WTC11 (cell line): ENCODE results near the gene NDUFA3. TPM values are rescaled to one million over a fixed set of nuclear protein-coding genes. Genes with fewer than 3 reads are reported as not detected.

Source experiments
- ATAC-seq: fragments of 200-7000 bp; cut with Tn5 transposase; 2 replicates; pipeline ENCODE4 v1.10.0; 2021; ENCODE audit warnings: mild to moderate bottlenecking, moderate library complexity
- CTCF ChIA-PET: fragments of 300-600 bp; sonication (Branson Sonifier 250); formaldehyde crosslinking; loops from one replicate; lab custom pipeline; 2021; ENCODE audit warnings: antibody characterized with exemption; lab: Charles Lee
- POLR2A ChIA-PET: fragments of 350-600 bp; sonication (Branson Sonifier 250); formaldehyde crosslinking; loops from one replicate; lab custom pipeline; 2021; ENCODE audit warnings: antibody characterized with exemption; lab: Charles Lee
- DNase-seq: peaks from one replicate; pipeline ENCODE4 v3.0.0; 2021; ENCODE audit warnings: low spot score
- H3K27ac Mint-ChIP-seq: 2 replicates; pipeline ENCODE4 v1.8.0; 2021; ENCODE audit warnings: mixed read lengths
- H3K27me3 Mint-ChIP-seq: 2 replicates; pipeline ENCODE4 v1.8.0; 2021; ENCODE audit warnings: low read depth, mild to moderate bottlenecking, moderate library complexity, mixed read lengths
- H3K36me3 Mint-ChIP-seq: 2 replicates; pipeline ENCODE4 v1.8.0; 2021; ENCODE audit warnings: mixed read lengths
- H3K4me1 Mint-ChIP-seq: 2 replicates; pipeline ENCODE4 v1.8.0; 2022; ENCODE audit warnings: mixed read lengths
- H3K4me3 Mint-ChIP-seq: 2 replicates; pipeline ENCODE4 v1.8.0; 2021; ENCODE audit warnings: mild to moderate bottlenecking, moderate library complexity, mixed read lengths
- H3K9me3 Mint-ChIP-seq: 2 replicates; pipeline ENCODE4 v1.8.0; 2021; ENCODE audit warnings: mixed read lengths
- ATF3 ChIP-seq: sonication (generic); formaldehyde crosslinking; conservative IDR thresholded peaks from 2 replicates; pipeline ENCODE4 v1.8.1; 2022; ENCODE audit warnings: mild to moderate bottlenecking, missing genetic modification reagents
- ATF6 ChIP-seq: sonication (generic); formaldehyde crosslinking; IDR thresholded peaks from 2 replicates; pipeline ENCODE4 v1.8.1; 2023; ENCODE audit warnings: mild to moderate bottlenecking, missing genetic modification reagents
- CREB1 ChIP-seq: sonication (generic); formaldehyde crosslinking; IDR thresholded peaks from 2 replicates; pipeline ENCODE4 v1.8.0; 2023; ENCODE audit warnings: mild to moderate bottlenecking, missing genetic modification reagents
- CTCF ChIP-seq: fragments of 200-600 bp; IDR thresholded peaks from 2 replicates; pipeline ENCODE4 v1.8.0; 2022; ENCODE audit warnings: antibody characterized with exemption
- E2F1 ChIP-seq: sonication (generic); formaldehyde crosslinking; IDR thresholded peaks from 2 replicates; pipeline ENCODE4 v1.8.0; 2022; ENCODE audit warnings: mild to moderate bottlenecking, missing genetic modification reagents
- ETV6 ChIP-seq: sonication (generic); formaldehyde crosslinking; IDR thresholded peaks from 2 replicates; pipeline ENCODE4 v1.8.1; 2022; ENCODE audit warnings: mild to moderate bottlenecking, missing genetic modification reagents
- FOXK1 ChIP-seq: sonication (generic); formaldehyde crosslinking; IDR thresholded peaks from 2 replicates; pipeline ENCODE4 v1.8.0; 2022; ENCODE audit warnings: mild to moderate bottlenecking, moderate library complexity, missing genetic modification reagents
- HMGXB4 ChIP-seq: sonication (generic); formaldehyde crosslinking; IDR thresholded peaks from 2 replicates; pipeline ENCODE4 v1.8.1; 2023; ENCODE audit warnings: mild to moderate bottlenecking, moderate library complexity, missing genetic modification reagents
- NFATC4 ChIP-seq: fragments of 250-450 bp; sonication (Bioruptor Pico); IDR thresholded peaks from 2 replicates; pipeline ENCODE4 v1.9.0; 2021; ENCODE audit warnings: mild to moderate bottlenecking
- NFYB ChIP-seq: sonication (generic); formaldehyde crosslinking; conservative IDR thresholded peaks from 2 replicates; pipeline ENCODE4 v1.8.0; 2022; ENCODE audit warnings: low read depth, missing genetic modification reagents
- PRDM15 ChIP-seq: sonication (generic); formaldehyde crosslinking; IDR thresholded peaks from 2 replicates; pipeline ENCODE4 v1.8.0; 2022; ENCODE audit warnings: missing genetic modification reagents
- PRRX2 ChIP-seq: fragments of 250-450 bp; sonication (Bioruptor Pico); IDR thresholded peaks from 2 replicates; pipeline ENCODE4 v1.8.0; 2021; ENCODE audit warnings: mild to moderate bottlenecking
- RELA ChIP-seq: sonication (generic); formaldehyde crosslinking; IDR thresholded peaks from 2 replicates; pipeline ENCODE4 v1.8.1; 2022; ENCODE audit warnings: missing genetic modification reagents, mild to moderate bottlenecking, borderline replicate concordance
- SMAD4 ChIP-seq: sonication (generic); formaldehyde crosslinking; IDR thresholded peaks from 2 replicates; pipeline ENCODE4 v1.8.0; 2022; ENCODE audit warnings: mild to moderate bottlenecking, missing genetic modification reagents
- SOX15 ChIP-seq: fragments of 250-450 bp; sonication (Bioruptor Pico); IDR thresholded peaks from 2 replicates; pipeline ENCODE4 v1.9.0; 2021; ENCODE audit warnings: mild to moderate bottlenecking
- SP1 ChIP-seq: sonication (generic); formaldehyde crosslinking; conservative IDR thresholded peaks from 2 replicates; pipeline ENCODE4 v1.8.1; 2022; ENCODE audit warnings: missing genetic modification reagents
- TEAD4 ChIP-seq: sonication (generic); formaldehyde crosslinking; IDR thresholded peaks from 2 replicates; pipeline ENCODE4 v1.8.0; 2022; ENCODE audit warnings: mild to moderate bottlenecking, missing genetic modification reagents
- ZNF263 ChIP-seq: sonication (generic); formaldehyde crosslinking; IDR thresholded peaks from 2 replicates; pipeline ENCODE4 v1.8.1; 2022; ENCODE audit warnings: low read depth, mild to moderate bottlenecking, moderate library complexity, missing genetic modification reagents
- total RNA-seq: library from RNA; stranded (reverse); gene quantifications from 3 replicates; pipeline ENCODE4 v1.2.3, GENCODE V29; 2021

NDUFA3 gene
- total RNA-seq, 1 experiment from 2014 or later: 181 TPM

GRCh38 chr19:54136086-54136863 lies 33.6 kb downstream of the NDUFA3 start:
- peak overlapping the region; percentile 98 for H3K27ac Mint-ChIP-seq
- CTCF ChIA-PET: interaction anchor here (0.8 to 2.7 kb wide), 23 partner anchors 12 to 364 kb away, joined by 3 to 19 read pairs (median 6); partner anchors contain the start of genes LENG1, MBOAT7, MYADM and PRKCG
- H3K4me3 Mint-ChIP-seq: peak overlapping the region; percentile 92
- ATAC-seq: 0 out of 2 replicates have a peak, but pooled peaks have one; percentile 0
- H3K27me3 Mint-ChIP-seq: no peaks in the 10 kb centered on the region
- no peaks in the 10 kb centered on the region for H3K9me3 Mint-ChIP-seq
- peaks cover 12% of the 10 kb centered on the region for H3K36me3 Mint-ChIP-seq
- TF ChIP-seq CREB1 (CRISPR knock-in tag) (no peak), ETV6 (peak; percentile 64; the same call in 1 of the 2 replicates)
- TF ChIP-seq, all 79 proteins: peak for 1
- POLR2A ChIA-PET: interaction anchor here (0.9 to 2.8 kb wide), 9 partner anchors 14 to 269 kb away, joined by 3 to 23 read pairs (median 5); partner anchors contain the start of genes LENG1, MBOAT7, MYADM and PRPF31
- no peak for DNase-seq
- H3K4me1 Mint-ChIP-seq: peaks cover 35% of the 10 kb centered on the region

- Mint-ChIP-seq H3K36me3 (peaks cover 6% of the 10 kb centered on the region; the same call in 1 of the 2 replicates), H3K27me3 (no peaks in the 10 kb centered on the region), H3K27ac (peak overlapping the region; percentile 98), H3K4me1 (peaks cover 35% of the 10 kb centered on the region), H3K4me3 (peak overlapping the region; percentile 92), H3K9me3 (no peaks in the 10 kb centered on the region)
- ChIA-PET POLR2A (interaction anchor here (0.6 to 2.8 kb wide), 13 partner anchors 13 to 270 kb away, joined by 3 to 23 read pairs (median 3); partner anchors contain the start of genes LENG1, MBOAT7, MYADM and PRPF31), CTCF (interaction anchor here (0.8 to 2.7 kb wide), 25 partner anchors 13 to 616 kb away, joined by 3 to 19 read pairs (median 5); partner anchors contain the start of genes LENG1, MBOAT7, MYADM and PRKCG)
- DNase-seq: peak; percentile 100
- ATAC-seq: peak; percentile 89
- peak; percentile 82 for TF ChIP-seq SP1 (CRISPR knock-in tag)
- no peak for TF ChIP-seq CTCF
- TF ChIP-seq E2F1 (CRISPR knock-in tag): no peak
- TF ChIP-seq NFATC4 (CRISPR knock-in tag): no peak
- no peak for TF ChIP-seq RELA (CRISPR knock-in tag)
- peak; percentile 60; the same call in 1 of the 2 replicates for TF ChIP-seq FOXK1 (CRISPR knock-in tag)
- TF ChIP-seq NFYB: peak; percentile 97
- TF ChIP-seq HMGXB4 (CRISPR knock-in tag): no peak
- TF ChIP-seq ZNF263 (CRISPR knock-in tag): no peak
- TF ChIP-seq ATF3 (CRISPR knock-in tag): no peak
- no peak for TF ChIP-seq PRDM15 (CRISPR knock-in tag)
- TF ChIP-seq TEAD4 (CRISPR knock-in tag): no peak
- no peak for TF ChIP-seq SMAD4
- TF ChIP-seq SOX15: no peak
- no peak for TF ChIP-seq PRRX2 (CRISPR knock-in tag)
- TF ChIP-seq ATF6 (CRISPR knock-in tag): no peak
Measured at GRCh38 chr19:54136864-54137698, 34.4 kb downstream of the NDUFA3 start.
